HepG2 (cell line): ENCODE results near the gene KLC4. TPM values are rescaled to one million over a fixed set of nuclear protein-coding genes. Genes with fewer than 3 reads are reported as not detected.

Experiments used
- HNF4A ChIP-seq: sonication (generic); formaldehyde crosslinking; IDR thresholded peaks from 2 replicates; pipeline ENCODE4 v1.4.0; 2020; ENCODE audit warnings: missing genetic modification reagents
- MAZ ChIP-seq, 2 experiments: sonication (generic) in 1 of 2; formaldehyde crosslinking in 1 of 2; IDR thresholded peaks; 2 replicates each; pipeline versions ENCODE4 v1.5.0 to v1.6.1; 2012 to 2020; ENCODE audit warnings: low read depth in 2 of 2, mild to moderate bottlenecking in 2 of 2, borderline replicate concordance in 1 of 2, improper control_type of control experiment in 1 of 2, low read length in 1 of 2, missing genetic modification reagents in 1 of 2, moderate library complexity in 1 of 2
- MXD4 ChIP-seq: IDR thresholded peaks from 2 replicates; pipeline ENCODE4 v1.6.1; 2016; ENCODE audit warnings: mild to moderate bottlenecking, missing biosample characterization, missing genetic modification reagents
- PRMT3 ChIP-seq: sonication (generic); formaldehyde crosslinking; IDR thresholded peaks from 2 replicates; pipeline ENCODE4 v1.8.1; 2022; ENCODE audit warnings: low read depth, mild to moderate bottlenecking, moderate library complexity, missing genetic modification reagents, borderline replicate concordance
- PTBP1 ChIP-seq: fragments of 200-400 bp; formaldehyde crosslinking; IDR thresholded peaks from 2 replicates; pipeline ENCODE4 v1.6.1; 2018; ENCODE audit warnings: low read length, low read depth; ENCODE audit not compliant: poor library complexity, severe bottlenecking
- SSRP1 ChIP-seq: IDR thresholded peaks from 2 replicates; pipeline ENCODE4 v1.6.1; 2016; ENCODE audit warnings: control low read depth
- ZNF282 ChIP-seq: fragments of 450-650 bp; IDR thresholded peaks from 2 replicates; pipeline ENCODE4 v1.6.1; 2018; ENCODE audit not compliant: partially characterized antibody
- ZNF564 ChIP-seq: sonication (generic); formaldehyde crosslinking; IDR thresholded peaks from 2 replicates; pipeline ENCODE4 v1.8.1; 2023; ENCODE audit warnings: mild to moderate bottlenecking, missing genetic modification reagents
- ZNF678 ChIP-seq: sonication (generic); formaldehyde crosslinking; IDR thresholded peaks from 2 replicates; pipeline ENCODE4 v1.4.0; 2020; ENCODE audit warnings: mild to moderate bottlenecking, missing genetic modification reagents
- polyA plus RNA-seq, 8 experiments: library from polyadenylated mRNA; depleted of rRNA in 3 of 8; stranded (reverse) in 7 of 8; unstranded in 1 of 8; fragments of >200 nt; fragmentation: Illumina TruSeq in 4 of 8; extraction: Trizol in 4 of 8; gene quantifications; 2 replicates each; pipeline versions ENCODE4 v1.2.1 to v1.2.3, GENCODE V29; 2011 to 2016; ENCODE audit warnings: low read depth in 4 of 8, missing spikeins in 1 of 8, mixed read lengths in 1 of 8; ENCODE audit not compliant: insufficient read depth in 1 of 8
- total RNA-seq, 5 experiments: library from RNA; depleted of rRNA; stranded (reverse); fragments of >200 nt; fragmentation: Illumina TruSeq; extraction: Trizol; gene quantifications; 2 replicates each; pipeline ENCODE4 v1.2.3, GENCODE V29; 2016; ENCODE audit warnings: low read depth in 1 of 5
- TF ChIP-seq, protein P1 (sequence below): IDR thresholded peaks from 2 replicates; pipeline ENCODE4 v1.6.1; 2016; ENCODE audit warnings: mild to moderate bottlenecking
- TF ChIP-seq, protein P2 (sequence below): IDR thresholded peaks from 2 replicates; pipeline ENCODE4 v1.6.1; 2012; ENCODE audit warnings: low read length, improper control_type of control experiment
- TF ChIP-seq, protein P3 (sequence below): sonication (generic); formaldehyde crosslinking; IDR thresholded peaks from one replicate; pipeline ENCODE4 v1.5.1; 2020; ENCODE audit warnings: mild to moderate bottlenecking, missing genetic modification reagents; ENCODE audit errors: not compliant biosample characterization
- TF ChIP-seq, protein P4 (sequence below): sonication (generic); formaldehyde crosslinking; IDR thresholded peaks from 2 replicates; pipeline ENCODE4 v1.4.0; 2020; ENCODE audit warnings: missing genetic modification reagents

The KLC4 gene
- total and polyA plus RNA-seq, 2 of the 13 experiments (the other 11 are each of a cell fraction or from before 2014, with no cell fraction given), result 45.4 to 70.4 TPM

DNA sequence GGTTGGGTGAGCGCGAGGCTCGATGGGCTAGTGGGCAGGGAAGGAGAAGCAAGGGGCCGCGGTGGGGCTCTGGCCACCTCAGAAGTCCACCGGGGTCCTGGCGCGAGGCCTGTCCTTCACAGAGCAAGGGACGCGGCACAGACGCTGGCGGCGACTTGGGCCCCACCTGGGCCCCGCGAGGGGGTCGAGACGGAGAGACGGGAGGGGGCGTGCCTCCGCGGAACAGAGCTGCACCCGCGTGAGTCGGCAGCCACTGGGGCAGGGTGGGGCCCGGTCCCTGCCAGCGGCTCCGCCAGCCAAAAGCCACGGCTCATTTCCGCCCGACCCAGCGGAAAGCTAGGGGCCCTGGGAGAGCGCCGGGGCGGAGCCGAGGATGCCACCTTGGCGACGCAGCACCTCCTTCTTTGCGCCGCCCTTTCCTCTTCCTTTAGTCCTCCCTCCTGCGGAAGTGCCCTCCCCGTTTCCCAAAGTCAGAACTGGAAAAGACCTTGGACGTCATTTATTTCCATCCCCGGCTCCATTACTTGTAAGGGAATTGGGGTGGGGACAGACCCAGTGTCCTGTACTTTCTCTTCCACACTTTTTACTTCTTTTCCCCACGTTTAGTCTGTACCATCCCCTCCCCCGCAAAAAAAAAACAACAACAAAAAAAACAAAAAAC lies 5.8 kb upstream of the KLC4 start, which contains the start of gene CUL7 (continued):
- TF ChIP-seq, protein P1, sequence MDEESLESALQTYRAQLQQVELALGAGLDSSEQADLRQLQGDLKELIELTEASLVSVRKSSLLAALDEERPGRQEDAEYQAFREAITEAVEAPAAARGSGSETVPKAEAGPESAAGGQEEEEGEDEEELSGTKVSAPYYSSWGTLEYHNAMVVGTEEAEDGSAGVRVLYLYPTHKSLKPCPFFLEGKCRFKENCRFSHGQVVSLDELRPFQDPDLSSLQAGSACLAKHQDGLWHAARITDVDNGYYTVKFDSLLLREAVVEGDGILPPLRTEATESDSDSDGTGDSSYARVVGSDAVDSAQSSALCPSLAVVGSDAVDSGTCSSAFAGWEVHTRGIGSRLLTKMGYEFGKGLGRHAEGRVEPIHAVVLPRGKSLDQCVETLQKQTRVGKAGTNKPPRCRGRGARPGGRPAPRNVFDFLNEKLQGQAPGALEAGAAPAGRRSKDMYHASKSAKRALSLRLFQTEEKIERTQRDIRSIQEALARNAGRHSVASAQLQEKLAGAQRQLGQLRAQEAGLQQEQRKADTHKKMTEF (CRISPR knock-in tag), result peak; percentile 99
- TF ChIP-seq, protein P2, sequence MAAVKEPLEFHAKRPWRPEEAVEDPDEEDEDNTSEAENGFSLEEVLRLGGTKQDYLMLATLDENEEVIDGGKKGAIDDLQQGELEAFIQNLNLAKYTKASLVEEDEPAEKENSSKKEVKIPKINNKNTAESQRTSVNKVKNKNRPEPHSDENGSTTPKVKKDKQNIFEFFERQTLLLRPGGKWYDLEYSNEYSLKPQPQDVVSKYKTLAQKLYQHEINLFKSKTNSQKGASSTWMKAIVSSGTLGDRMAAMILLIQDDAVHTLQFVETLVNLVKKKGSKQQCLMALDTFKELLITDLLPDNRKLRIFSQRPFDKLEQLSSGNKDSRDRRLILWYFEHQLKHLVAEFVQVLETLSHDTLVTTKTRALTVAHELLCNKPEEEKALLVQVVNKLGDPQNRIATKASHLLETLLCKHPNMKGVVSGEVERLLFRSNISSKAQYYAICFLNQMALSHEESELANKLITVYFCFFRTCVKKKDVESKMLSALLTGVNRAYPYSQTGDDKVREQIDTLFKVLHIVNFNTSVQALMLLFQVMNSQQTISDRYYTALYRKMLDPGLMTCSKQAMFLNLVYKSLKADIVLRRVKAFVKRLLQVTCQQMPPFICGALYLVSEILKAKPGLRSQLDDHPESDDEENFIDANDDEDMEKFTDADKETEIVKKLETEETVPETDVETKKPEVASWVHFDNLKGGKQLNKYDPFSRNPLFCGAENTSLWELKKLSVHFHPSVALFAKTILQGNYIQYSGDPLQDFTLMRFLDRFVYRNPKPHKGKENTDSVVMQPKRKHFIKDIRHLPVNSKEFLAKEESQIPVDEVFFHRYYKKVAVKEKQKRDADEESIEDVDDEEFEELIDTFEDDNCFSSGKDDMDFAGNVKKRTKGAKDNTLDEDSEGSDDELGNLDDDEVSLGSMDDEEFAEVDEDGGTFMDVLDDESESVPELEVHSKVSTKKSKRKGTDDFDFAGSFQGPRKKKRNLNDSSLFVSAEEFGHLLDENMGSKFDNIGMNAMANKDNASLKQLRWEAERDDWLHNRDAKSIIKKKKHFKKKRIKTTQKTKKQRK, result no peak
- TF ChIP-seq SSRP1 (CRISPR knock-in tag) (peak; percentile 45; the same call in 1 of the 2 replicates), ZNF282 (no peak), PRMT3 (no peak; the same call in 1 of the 2 replicates), ZNF678 (CRISPR knock-in tag) (peak; percentile 98), PTBP1 (no peak), ZNF564 (CRISPR knock-in tag) (peak; percentile 96), MAZ (IDR thresholded peaks at IDR 0.05; ENCODE audit: borderline replicate concordance, low read depth, low read length) (peak; percentile 69), MAZ (CRISPR knock-in tag; IDR thresholded peaks at IDR 0.05; ENCODE audit: low read depth) (peak; percentile 98), HNF4A (CRISPR knock-in tag) (no peak; the same call in 1 of the 2 replicates), MXD4 (CRISPR knock-in tag) (peak; percentile 97)
- TF ChIP-seq, protein P3, sequence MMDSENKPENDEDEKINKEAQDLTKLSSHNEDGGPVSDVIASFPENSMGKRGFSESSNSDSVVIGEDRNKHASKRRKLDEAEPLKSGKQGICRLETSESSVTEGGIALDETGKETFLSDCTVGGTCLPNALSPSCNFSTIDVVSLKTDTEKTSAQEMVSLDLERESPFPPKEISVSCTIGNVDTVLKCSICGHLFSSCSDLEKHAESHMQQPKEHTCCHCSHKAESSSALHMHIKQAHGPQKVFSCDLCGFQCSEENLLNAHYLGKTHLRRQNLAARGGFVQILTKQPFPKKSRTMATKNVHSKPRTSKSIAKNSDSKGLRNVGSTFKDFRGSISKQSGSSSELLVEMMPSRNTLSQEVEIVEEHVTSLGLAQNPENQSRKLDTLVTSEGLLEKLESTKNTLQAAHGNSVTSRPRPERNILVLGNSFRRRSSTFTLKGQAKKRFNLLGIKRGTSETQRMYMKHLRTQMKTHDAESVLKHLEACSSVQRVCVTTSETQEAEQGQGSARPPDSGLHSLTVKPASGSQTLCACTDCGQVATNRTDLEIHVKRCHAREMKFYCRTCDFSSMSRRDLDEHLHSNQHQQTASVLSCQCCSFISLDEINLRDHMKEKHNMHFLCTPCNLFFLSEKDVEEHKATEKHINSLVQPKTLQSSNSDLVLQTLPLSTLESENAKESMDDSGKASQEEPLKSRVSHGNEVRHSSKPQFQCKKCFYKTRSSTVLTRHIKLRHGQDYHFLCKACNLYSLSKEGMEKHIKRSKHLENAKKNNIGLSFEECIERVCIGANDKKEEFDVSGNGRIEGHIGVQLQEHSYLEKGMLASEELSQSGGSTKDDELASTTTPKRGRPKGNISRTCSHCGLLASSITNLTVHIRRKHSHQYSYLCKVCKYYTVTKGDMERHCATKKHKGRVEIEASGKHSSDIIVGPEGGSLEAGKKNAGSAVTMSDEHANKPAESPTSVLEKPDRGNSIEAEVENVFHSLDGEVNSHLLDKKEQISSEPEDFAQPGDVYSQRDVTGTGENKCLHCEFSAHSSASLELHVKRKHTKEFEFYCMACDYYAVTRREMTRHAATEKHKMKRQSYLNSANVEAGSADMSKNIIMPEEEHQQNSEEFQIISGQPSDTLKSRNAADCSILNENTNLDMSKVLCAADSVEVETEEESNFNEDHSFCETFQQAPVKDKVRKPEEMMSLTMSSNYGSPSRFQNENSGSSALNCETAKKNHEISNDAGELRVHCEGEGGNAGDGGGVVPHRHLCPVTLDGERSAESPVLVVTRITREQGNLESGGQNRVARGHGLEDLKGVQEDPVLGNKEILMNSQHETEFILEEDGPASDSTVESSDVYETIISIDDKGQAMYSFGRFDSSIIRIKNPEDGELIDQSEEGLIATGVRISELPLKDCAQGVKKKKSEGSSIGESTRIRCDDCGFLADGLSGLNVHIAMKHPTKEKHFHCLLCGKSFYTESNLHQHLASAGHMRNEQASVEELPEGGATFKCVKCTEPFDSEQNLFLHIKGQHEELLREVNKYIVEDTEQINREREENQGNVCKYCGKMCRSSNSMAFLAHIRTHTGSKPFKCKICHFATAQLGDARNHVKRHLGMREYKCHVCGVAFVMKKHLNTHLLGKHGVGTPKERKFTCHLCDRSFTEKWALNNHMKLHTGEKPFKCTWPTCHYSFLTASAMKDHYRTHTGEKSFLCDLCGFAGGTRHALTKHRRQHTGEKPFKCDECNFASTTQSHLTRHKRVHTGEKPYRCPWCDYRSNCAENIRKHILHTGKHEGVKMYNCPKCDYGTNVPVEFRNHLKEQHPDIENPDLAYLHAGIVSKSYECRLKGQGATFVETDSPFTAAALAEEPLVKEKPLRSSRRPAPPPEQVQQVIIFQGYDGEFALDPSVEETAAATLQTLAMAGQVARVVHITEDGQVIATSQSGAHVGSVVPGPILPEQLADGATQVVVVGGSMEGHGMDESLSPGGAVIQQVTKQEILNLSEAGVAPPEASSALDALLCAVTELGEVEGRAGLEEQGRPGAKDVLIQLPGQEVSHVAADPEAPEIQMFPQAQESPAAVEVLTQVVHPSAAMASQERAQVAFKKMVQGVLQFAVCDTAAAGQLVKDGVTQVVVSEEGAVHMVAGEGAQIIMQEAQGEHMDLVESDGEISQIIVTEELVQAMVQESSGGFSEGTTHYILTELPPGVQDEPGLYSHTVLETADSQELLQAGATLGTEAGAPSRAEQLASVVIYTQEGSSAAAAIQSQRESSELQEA (CRISPR knock-in tag), result peak; percentile 73
- TF ChIP-seq, protein P4, sequence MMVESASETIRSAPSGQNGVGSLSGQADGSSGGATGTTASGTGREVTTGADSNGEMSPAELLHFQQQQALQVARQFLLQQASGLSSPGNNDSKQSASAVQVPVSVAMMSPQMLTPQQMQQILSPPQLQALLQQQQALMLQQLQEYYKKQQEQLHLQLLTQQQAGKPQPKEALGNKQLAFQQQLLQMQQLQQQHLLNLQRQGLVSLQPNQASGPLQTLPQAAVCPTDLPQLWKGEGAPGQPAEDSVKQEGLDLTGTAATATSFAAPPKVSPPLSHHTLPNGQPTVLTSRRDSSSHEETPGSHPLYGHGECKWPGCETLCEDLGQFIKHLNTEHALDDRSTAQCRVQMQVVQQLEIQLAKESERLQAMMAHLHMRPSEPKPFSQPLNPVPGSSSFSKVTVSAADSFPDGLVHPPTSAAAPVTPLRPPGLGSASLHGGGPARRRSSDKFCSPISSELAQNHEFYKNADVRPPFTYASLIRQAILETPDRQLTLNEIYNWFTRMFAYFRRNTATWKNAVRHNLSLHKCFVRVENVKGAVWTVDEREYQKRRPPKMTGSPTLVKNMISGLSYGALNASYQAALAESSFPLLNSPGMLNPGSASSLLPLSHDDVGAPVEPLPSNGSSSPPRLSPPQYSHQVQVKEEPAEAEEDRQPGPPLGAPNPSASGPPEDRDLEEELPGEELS, result peak; percentile 79
